Measurements from ENCODE around the gene AGA. TPM values are rescaled to one million over a fixed set of nuclear protein-coding genes. Genes with fewer than 3 reads are reported as not detected.

Gene AGA
- polyA plus RNA-seq, 1 of the 3 experiments (the other 2 are of a cell fraction), result 36.8 TPM

- Histone ChIP-seq H3K9me2 (no peaks in the 10 kb centered on the region), H3K27me3 (ENCODE audit: insufficient read depth) (no peaks in the 10 kb centered on the region), H3K4me1 (ENCODE audit: control insufficient read depth in 1 of 2, insufficient read depth in 2 of 2, low read depth in 1 of 2, low read length in 1 of 2) (peaks cover 5 to 15% of the 10 kb centered on the region in 2 experiments), H4K20me1 (ENCODE audit: insufficient read depth) (no peaks in the 10 kb centered on the region), H3F3A (replicated peaks; ENCODE audit: insufficient read depth) (peaks cover 28% of the 10 kb centered on the region), H3K9me3 (no peaks in the 10 kb centered on the region), H3K4me2 (peak overlapping the region; percentile 8; the same call in 1 of the 2 replicates), H3K9ac (no peak overlapping the region), H3K36me3 (replicated peaks in 1 of 2; ENCODE audit: control insufficient read depth in 1 of 2, insufficient read depth in 2 of 2, low read length in 1 of 2) (no peaks in the 10 kb centered on the region), H3K4me3 (ENCODE audit: low read depth in 2 of 2, low read length in 1 of 2) (no peak overlapping the region), H3K79me2 (ENCODE audit: insufficient read depth) (no peaks in the 10 kb centered on the region), H2AFZ (ENCODE audit: low read depth) (peak overlapping the region; percentile 33; the same call in 1 of the 2 replicates), H3K27ac (ENCODE audit: low read depth in 2 of 2, low read length in 1 of 2) (peak overlapping the region; percentile 29 to 93; a peak in 3 of 4 replicates)
- CTCF ChIA-PET, result interaction anchor here (0.6 kb wide), 1 partner anchor 64 kb away, joined by 3 read pairs; no protein-coding TSS in a partner anchor
- 9% methylated on average over 1 of the region's 1 CpG for WGBS (ENCODE audit: low lambda C conversion rate)
- peak; percentile 12 for DNase-seq
- POLR2A ChIA-PET, result no interaction called here
- TF ChIP-seq YY1 (IDR thresholded peaks at IDR 0.05; ENCODE audit: low read depth) (0 out of 2 replicates have a peak, but pooled peaks have one; percentile 30), TCF12 (IDR thresholded peaks at IDR 0.05) (peak; percentile 97), TEAD4 (IDR thresholded peaks at IDR 0.05; ENCODE audit: borderline replicate concordance, insufficient read depth) (peak; percentile 69; the same call in 1 of the 2 replicates), RXRA (IDR thresholded peaks at IDR 0.05; ENCODE audit: borderline replicate concordance, low read depth) (no peak), JUND (IDR thresholded peaks at IDR 0.05) (peak; percentile 69; the same call in 1 of the 2 replicates), POLR2AphosphoS5 (IDR thresholded peaks at IDR 0.05; ENCODE audit: low read depth, low read length) (peak; percentile 60), NFIC (IDR thresholded peaks at IDR 0.05; ENCODE audit: borderline replicate concordance) (peak; percentile 29; the same call in 1 of the 2 replicates), EZH2phosphoT487 (IDR thresholded peaks at IDR 0.05; ENCODE audit: borderline replicate concordance, low read depth) (no peak), CHD2 (IDR thresholded peaks at IDR 0.05; ENCODE audit: low read length, partially characterized antibody) (no peak), FOXM1 (IDR thresholded peaks at IDR 0.05; ENCODE audit: low read depth) (peak; percentile 78; the same call in 1 of the 2 replicates), RCOR1 (IDR thresholded peaks at IDR 0.05; ENCODE audit: low read length) (no peak), MEF2A (IDR thresholded peaks at IDR 0.05; ENCODE audit: borderline replicate concordance, low read depth) (peak; percentile 44; the same call in 1 of the 2 replicates), PBX3 (IDR thresholded peaks at IDR 0.05) (peak; percentile 94), EP300 (IDR thresholded peaks at IDR 0.05; ENCODE audit: borderline replicate concordance in 1 of 2, low read depth in 1 of 2, low read length in 1 of 2) (peak; percentile 39 to 88; a peak in 3 of 4 replicates)
These were observed 5.3 kb upstream of the AGA start for GRCh38 chr4:177447417-177448004.

GRCh38 chr4:177446586-177446985 is 4.3 kb upstream of the AGA start:
- Histone ChIP-seq H3K9me3 (no peaks in the 10 kb centered on the region), H3K27me3 (ENCODE audit: insufficient read depth) (no peaks in the 10 kb centered on the region), H3K4me1 (ENCODE audit: control insufficient read depth in 1 of 2, insufficient read depth in 2 of 2, low read depth in 1 of 2, low read length in 1 of 2) (peaks cover 5 to 15% of the 10 kb centered on the region in 2 experiments), H3F3A (replicated peaks; ENCODE audit: insufficient read depth) (peaks cover 28% of the 10 kb centered on the region), H2AFZ (ENCODE audit: low read depth) (peak overlapping the region; percentile 33; the same call in 1 of the 2 replicates), H3K9ac (no peak overlapping the region), H3K79me2 (ENCODE audit: insufficient read depth) (no peaks in the 10 kb centered on the region), H3K36me3 (replicated peaks in 1 of 2; ENCODE audit: control insufficient read depth in 1 of 2, insufficient read depth in 2 of 2, low read length in 1 of 2) (no peaks in the 10 kb centered on the region), H3K27ac (ENCODE audit: low read depth in 2 of 2, low read length in 1 of 2) (peak overlapping the region; percentile 23 to 93; a peak in 3 of 4 replicates), H3K4me3 (ENCODE audit: low read depth in 2 of 2, low read length in 1 of 2) (no peak overlapping the region), H4K20me1 (ENCODE audit: insufficient read depth) (no peaks in the 10 kb centered on the region), H3K9me2 (no peaks in the 10 kb centered on the region), H3K4me2 (peak overlapping the region; percentile 8; the same call in 1 of the 2 replicates)
- CTCF ChIA-PET, result no interaction called here
- 96% methylated on average over 2 of the region's 2 CpGs for WGBS (ENCODE audit: low lambda C conversion rate)
- TF ChIP-seq REST (IDR thresholded peaks at IDR 0.05; ENCODE audit: low read depth, low read length) (no peak), RAD21 (IDR thresholded peaks at IDR 0.05; ENCODE audit: low read length) (no peak), CHD2 (IDR thresholded peaks at IDR 0.05; ENCODE audit: low read length, partially characterized antibody) (no peak), TEAD4 (IDR thresholded peaks at IDR 0.05; ENCODE audit: borderline replicate concordance, insufficient read depth) (no peak), TAF1 (IDR thresholded peaks at IDR 0.05; ENCODE audit: borderline replicate concordance, low read depth, low read length) (no peak), FOXM1 (IDR thresholded peaks at IDR 0.05; ENCODE audit: low read depth) (no peak), RCOR1 (IDR thresholded peaks at IDR 0.05; ENCODE audit: low read length) (no peak), RXRA (IDR thresholded peaks at IDR 0.05; ENCODE audit: borderline replicate concordance, low read depth) (no peak), YY1 (IDR thresholded peaks at IDR 0.05; ENCODE audit: low read depth) (no peak), USF1 (IDR thresholded peaks at IDR 0.05; ENCODE audit: borderline replicate concordance, low read depth) (no peak), NFIC (IDR thresholded peaks at IDR 0.05; ENCODE audit: borderline replicate concordance) (no peak), MEF2A (IDR thresholded peaks at IDR 0.05; ENCODE audit: borderline replicate concordance, low read depth) (no peak)
- POLR2A ChIA-PET, result no interaction called here
- no peak for DNase-seq

All from SK-N-SH (cell line).